GM21737 (cell line): ENCODE results near the gene ENGASE.

Experiments used
- ATAC-seq: cut with Tn5 transposase; IDR thresholded peaks from one replicate; pipeline ENCODE4 v1.9.1; 2021; ENCODE audit warnings: mild to moderate bottlenecking, moderate library complexity; ENCODE audit not compliant: unreplicated experiment

The ENGASE gene

DNA sequence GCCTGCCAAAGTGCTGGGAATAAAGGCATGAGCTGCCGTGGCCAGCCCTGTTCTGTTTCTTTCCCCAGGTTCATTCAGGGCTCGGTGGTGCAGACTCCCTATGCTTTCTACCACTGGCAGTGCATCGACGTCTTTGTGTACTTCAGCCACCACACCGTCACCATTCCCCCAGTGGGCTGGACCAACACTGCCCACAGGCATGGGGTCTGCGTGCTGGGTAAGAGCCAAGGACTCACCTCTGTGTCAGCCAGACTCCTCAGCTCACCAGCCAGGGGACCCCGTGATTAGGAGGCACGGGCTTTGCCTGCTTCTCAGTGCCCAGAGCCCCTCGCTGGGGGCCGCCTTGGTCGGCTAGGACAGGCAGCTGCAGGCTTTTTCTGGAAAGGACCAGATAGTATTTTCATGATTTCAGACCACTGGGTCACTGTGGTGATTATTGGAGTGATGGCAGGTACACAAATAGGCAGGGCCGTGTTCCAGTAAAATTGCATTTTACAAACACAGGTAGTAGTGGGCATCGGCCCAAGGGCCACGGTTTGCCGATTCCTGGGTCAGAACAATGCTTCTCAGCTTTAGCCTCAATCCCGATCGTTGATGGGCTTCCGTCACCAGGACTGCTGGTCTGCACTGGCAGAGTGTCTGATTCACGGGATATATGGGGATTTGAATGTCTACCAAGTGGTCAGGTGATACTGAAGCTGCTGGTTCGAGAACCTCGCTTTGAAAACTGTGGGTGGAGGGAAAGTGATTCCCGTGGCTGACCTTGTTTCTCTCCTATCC lies 5.0 kb downstream of the ENGASE start:
- no peak for ATAC-seq

GRCh38 chr17:79080349-79080748 lies 5.7 kb downstream of the ENGASE start:
- no peak for ATAC-seq

DNA sequence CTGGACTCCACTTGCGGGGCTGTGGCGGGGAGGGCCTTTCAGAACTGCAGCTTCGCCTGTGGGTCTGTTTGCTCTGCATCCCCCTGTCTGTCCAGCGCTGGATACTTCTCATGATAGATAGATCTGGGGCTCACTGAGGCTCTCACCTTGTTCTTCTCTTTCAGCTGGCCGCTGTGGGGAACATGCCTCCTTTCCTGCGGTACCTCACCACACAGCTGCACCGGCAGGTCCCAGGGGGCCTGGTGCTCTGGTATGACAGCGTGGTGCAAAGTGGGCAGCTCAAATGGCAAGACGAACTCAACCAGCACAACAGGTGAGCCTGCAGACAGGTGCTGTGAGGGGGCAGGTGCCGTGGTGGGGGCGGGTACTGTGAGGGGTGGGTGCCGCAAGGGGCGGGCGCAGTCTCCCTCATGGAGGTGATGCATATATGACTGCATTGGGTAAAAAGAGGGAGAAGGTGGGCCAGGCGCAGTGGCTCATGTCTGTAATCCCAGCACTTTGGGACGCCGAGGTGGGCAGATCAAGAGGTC lies 6.2 kb downstream of the ENGASE start:
- no peak for ATAC-seq

DNA sequence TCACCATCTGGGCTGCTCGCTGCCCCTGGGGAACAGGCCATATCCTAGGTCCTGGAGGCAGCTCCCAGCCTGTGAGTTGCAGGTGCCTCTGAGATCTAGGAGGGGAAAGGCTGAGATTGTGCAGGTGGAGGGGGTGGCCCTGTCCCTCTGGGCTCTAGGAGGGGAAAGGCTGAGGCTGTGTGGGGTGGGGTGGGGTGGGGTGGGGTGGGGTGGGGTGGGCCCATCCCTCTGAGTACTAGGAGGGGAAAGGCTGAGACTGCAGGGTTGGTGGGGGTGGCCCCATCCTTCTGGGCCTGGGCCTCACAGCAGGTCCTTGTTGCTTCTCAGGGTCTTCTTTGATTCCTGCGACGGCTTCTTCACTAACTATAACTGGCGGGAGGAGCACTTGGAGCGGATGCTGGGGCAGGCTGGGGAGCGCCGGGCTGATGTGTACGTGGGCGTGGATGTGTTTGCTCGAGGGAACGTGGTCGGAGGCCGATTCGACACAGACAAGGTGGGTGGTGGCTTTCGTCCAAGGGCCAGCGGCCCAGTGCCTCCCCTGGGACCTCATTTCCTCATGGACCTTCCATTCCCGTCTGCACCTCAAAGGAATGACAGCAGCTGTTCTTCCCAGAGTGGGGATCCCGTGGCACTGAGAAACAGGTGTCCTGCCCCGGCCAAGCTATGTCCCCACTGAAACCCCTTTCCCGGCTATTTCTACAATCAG lies 7.1 kb downstream of the ENGASE start:
- ATAC-seq: no peak

GRCh38 chr17:79082311-79083190 lies 7.9 kb downstream of the ENGASE start:
- ATAC-seq: no peak

GRCh38 chr17:79083191-79083971 lies 8.8 kb downstream of the ENGASE start:
- no peak for ATAC-seq

DNA sequence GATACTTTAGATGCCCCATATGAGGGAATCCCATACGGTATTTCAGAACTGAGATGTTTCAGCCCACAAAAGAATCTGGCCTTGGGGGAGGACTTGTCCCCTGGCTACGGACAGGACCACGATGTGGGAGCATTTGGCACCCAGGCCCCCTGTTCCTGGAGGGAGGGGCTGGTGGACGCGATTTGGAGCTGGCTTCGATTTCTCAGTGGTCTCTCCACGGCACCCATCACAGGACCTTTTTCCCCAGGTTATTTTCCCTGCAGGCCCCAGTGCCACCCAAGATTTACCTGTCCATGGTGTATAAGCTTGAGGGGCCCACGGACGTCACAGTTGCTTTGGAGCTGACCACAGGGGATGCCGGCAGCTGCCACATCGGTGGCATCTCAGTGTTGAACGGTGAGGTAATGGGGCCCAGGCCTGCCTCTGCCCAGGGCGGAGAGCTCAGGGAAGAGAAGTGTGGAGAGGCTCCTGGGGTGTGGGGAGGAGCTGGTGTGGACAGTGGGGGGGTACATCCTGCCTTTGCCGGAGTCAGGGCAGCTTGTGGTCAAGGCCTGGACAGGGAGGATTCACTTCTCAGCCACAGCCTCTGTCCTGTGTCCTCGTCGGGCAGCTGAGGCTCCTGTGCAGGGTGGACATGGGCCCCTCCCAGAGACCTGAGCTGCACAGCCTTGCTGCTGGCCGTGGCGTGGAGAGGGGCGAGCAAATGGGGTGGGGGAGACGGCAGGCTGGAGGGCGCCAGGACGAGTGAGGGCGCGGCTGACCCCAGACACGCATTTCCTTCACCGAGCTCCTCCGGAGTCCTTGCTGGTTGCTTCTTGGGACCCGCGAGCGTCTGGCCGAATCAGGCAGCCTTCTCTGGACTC lies 9.9 kb downstream of the ENGASE start:
- ATAC-seq: no peak

DNA sequence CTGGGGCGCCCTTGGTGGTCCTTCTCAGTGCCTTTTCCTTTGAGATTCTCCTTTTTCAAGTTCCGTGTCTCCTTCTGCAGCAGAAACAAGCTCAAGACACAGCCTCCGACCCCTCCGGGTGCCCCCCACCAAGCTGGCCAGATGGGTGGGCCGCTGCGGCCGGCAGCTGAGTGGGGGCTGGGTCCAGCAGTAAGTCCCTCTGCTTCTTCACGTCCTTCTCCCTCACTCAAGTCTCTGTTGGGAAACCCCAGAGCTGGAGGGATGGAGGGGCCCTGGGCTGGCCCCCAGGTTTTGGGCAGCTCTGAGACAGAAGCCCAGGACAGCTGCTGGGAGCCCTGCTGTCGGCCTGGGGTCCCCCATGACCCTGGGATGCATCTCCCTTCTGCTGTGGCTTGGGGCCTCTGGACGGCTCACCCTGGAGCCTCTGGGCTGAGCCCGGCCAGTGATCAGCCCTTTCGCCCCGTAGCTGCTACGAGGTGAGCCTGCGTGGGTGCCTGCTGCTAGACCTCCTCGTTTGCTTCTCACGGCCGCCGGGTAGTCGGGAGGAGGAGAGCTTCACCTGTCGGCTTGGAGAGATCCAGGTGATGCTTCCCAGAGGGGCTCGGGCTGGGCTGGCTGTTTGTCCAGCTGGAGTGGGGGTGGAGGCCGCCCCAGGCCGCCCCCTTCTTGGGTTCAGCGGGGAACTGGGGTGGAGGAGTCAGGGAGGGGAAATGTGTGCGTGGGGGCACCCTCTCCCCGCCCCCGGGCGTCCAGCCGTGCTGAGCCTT lies 10.7 kb downstream of the ENGASE start:
- no peak for ATAC-seq

- ATAC-seq: no peak
Measured at GRCh38 chr17:79085921-79086551, 11.4 kb downstream of the ENGASE start.

GRCh38 chr17:79086609-79087427 lies 12.2 kb downstream of the ENGASE start:
- ATAC-seq: no peak

DNA sequence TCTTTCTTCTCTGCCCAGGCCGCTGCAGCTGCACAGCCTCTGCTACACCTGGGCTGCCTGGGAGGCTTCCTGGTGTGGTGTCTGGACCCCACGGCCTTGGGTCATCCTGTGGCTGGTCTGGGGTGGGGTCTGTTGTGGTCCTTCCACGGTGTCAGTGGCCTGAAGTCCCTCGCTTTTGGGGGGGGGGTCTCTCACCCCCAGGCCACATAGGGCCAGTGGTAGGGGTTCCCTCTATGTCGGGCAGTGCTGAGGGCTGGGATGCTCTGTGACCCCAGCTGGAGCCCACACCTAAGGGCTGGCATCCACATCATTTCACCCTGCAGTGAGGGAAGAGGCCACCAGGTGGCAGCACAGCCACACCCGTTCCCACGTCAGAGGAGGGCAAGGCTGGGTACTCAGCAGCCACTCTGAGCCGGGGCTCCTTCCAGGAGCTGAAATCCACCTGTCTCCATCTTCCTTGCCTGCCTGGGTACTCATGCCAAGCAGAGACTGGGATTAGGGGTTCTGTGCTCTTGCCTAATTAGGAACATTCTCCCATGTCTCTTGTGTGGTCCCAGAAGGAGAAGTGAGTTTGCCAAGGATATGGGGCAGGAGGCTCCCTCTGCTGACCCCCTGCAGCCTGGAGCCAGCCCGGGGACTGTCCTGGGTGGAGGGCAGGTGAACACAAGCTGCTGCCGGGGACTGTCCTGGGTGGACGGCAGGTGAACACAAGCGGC lies 13.0 kb downstream of the ENGASE start:
- no peak for ATAC-seq

DNA sequence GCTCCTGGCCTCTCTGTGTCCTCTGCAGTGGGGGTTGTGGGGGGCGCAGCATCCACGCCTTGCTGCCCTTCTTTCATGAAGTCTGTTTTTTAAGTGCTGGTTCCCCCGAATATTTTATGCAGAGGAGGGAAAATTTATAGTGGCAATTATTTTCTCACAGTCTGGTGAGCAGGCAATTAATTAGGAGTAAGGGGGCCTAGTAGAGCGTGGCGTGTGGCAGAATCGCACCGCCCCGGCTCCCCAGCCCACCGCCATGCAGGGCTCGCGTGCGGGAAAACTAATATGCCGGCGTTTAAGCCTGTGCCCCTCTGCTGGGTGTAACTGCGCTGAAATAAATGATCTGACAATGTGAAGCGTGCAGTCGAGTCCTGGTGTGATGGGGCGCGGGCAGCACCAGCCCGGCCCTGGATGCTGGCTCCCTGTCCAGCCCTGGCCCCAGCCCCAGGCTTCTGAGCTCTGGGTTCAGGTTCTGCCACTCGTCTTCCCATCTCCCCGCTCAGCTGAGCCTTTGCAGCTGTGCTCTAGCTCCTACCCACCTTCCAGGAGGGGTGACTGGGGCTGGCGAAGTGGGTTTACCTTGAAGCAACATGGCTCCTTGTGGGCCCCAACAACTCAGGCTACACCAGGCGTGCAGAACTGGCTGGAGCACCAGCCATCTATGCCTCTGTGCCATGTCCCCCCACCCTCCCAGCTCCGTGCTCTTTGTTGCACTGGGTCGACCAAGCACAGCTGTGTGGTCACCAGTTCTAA lies 13.8 kb downstream of the ENGASE start:
- no peak for ATAC-seq

- no peak for ATAC-seq
Measured at GRCh38 chr17:79088997-79089328, 14.3 kb downstream of the ENGASE start.

DNA sequence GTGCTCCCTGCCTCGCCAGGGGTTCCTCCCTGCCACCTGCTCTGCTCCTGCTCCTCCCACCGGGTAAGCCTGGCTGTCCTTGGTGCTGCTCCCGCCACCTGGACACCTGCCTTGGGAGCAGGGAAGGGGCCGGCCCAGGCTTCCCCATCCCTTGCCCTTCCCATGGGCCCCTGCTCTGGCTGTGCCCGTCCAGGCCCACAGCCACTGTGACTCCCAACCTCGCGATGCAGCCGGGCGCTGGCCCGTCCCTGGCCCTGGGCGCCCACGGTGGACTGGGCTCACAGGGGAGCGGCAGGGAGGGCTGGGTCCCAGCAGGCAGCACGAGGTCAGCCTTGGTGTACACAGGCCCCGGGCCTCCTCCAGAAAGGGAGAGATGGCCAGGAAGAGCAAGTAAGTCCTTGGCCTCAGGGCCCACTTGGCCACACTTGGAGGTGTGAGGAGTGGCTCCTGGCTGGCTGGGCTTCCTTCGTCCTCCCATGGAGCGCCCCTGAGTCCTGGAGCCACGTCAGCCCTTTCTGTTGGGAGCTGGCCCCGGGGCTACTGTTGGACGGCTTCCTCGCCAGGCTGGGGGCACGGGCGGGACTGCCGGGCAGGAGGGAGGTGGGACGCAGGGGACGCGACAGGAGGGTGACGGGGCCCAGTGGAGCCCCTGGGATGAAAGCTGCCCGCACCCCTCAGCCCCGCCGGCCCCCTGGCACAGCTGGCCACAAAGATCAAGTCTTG lies 15.3 kb downstream of the ENGASE start:
- no peak for ATAC-seq

DNA sequence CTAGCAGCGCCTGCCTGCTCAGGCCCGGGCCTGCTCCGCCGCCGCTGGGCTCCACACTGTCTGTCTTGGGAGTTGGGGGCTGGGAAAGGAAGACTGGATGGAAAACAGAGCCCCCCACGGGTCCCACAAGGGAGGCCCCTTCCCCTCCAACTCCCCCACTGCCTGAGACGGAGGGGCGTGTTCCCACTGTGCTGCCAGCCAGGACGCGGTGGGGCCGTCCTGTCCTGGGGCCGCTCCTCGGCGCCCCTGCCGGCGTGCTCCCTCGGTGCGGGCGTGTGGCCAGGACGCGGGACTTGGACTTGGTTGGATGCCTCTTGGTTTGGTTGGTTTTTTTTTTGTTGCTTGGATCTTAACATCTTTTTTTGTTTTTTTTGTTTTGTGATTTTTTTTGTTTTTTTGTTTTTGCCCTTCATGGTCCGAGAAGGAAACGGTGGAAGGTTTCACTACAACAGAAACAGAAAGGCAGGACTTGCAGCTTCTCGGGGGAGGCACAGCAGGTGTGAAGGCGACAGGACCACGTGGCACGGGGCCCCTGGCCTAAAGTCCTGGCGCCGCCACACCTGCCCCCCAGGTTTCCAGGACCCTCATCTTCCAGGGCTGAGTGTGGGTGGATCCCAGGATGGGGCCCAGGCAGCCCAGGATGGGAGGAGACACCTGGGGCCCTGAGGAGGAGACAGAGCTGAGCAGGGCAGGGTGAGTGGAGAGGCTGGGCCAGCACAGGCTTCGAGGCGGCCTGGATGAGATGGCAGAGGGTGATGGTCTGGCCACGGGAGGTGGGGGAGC lies 16.0 kb downstream of the ENGASE start:
- no peak for ATAC-seq
